ENCODE measurements around the gene GARIN5A.
"Not testable (repeated sequence)": the region's sequence is repeated elsewhere in the genome, so short reads cannot be mapped to it uniquely, and the experiment has no call there.

Gene GARIN5A

GRCh38 chr19:50447053-50447452, 29.6 kb downstream of the GARIN5A start:
- WGBS (ENCODE audit: insufficient coverage), result 100% methylated on average over 2 of the region's 5 CpGs
- H3K27ac ChIP-seq (ENCODE audit: insufficient read depth in 1 of 2, low read depth in 1 of 2, low read length in 2 of 2, poor library complexity in 1 of 2, severe bottlenecking in 2 of 2), result no peak overlapping the region
- ChIA-PET POLR2A (no interaction called here), CTCF (interaction anchor here (1.2 kb wide), 1 partner anchor 31 kb away, joined by 4 read pairs; no protein-coding TSS in a partner anchor)
- H3K27me3 ChIP-seq (replicated peaks in 2 of 5; ENCODE audit: control insufficient read depth in 4 of 5, insufficient read depth in 5 of 5, low read length in 4 of 5), result peaks cover 0 to 9% (median 0%) of the 10 kb centered on the region in 5 experiments
- no peak for DNase-seq
- H3K4me3 ChIP-seq (ENCODE audit: control insufficient read depth in 1 of 7, extremely low read depth in 1 of 7, insufficient read depth in 4 of 7, low read depth in 2 of 7, low read length in 6 of 7), result no peak overlapping the region
- no peaks in the 10 kb centered on the region for H3K9me3 ChIP-seq (ENCODE audit: control extremely low read depth in 1 of 5, control insufficient read depth in 4 of 5, insufficient read depth in 2 of 5, low read depth in 1 of 5, low read length in 4 of 5)
- no peaks in the 10 kb centered on the region for H3K36me3 ChIP-seq (ENCODE audit: control insufficient read depth in 4 of 4, insufficient read depth in 4 of 4, low read length in 3 of 4)
- H3K4me1 ChIP-seq (ENCODE audit: control extremely low read depth in 1 of 4, control insufficient read depth in 4 of 4, insufficient read depth in 4 of 4, low read length in 3 of 4), result no peaks in the 10 kb centered on the region

GRCh38 chr19:50444059-50444458, 32.6 kb downstream of the GARIN5A start:
- no peak for DNase-seq

DNA sequence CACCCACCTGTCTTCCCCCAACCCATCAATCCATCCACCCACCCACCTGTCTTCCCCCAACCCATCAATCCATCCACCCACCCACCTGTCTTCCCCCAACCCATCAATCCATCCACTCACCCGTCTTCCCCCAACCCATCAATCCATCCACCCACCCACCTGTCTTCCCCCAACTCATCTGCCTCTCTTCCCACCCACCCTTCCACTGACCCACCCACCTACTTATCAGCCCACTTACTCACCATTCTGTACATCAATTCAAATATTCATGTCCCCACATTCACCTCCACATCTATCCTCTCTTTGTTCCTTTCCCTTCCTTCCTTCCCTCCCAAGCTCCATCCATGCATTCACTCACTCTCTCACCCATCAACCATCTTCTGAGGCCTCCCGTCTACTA, 37.5 kb downstream of the GARIN5A start:
- POLR2A ChIA-PET; H3K4me3 ChIP-seq (ENCODE audit: control insufficient read depth in 1 of 7, extremely low read depth in 1 of 7, insufficient read depth in 4 of 7, low read depth in 2 of 7, low read length in 6 of 7); H3K9me3 ChIP-seq (ENCODE audit: control extremely low read depth in 1 of 5, control insufficient read depth in 4 of 5, insufficient read depth in 2 of 5, low read depth in 1 of 5, low read length in 4 of 5); H3K27me3 ChIP-seq (replicated peaks in 2 of 5; ENCODE audit: control insufficient read depth in 4 of 5, insufficient read depth in 5 of 5, low read length in 4 of 5); H3K4me1 ChIP-seq (ENCODE audit: control extremely low read depth in 1 of 4, control insufficient read depth in 4 of 4, insufficient read depth in 4 of 4, low read length in 3 of 4); DNase-seq; H3K36me3 ChIP-seq (ENCODE audit: control insufficient read depth in 4 of 4, insufficient read depth in 4 of 4, low read length in 3 of 4); H3K27ac ChIP-seq (ENCODE audit: insufficient read depth in 1 of 2, low read depth in 1 of 2, low read length in 2 of 2, poor library complexity in 1 of 2, severe bottlenecking in 2 of 2); CTCF ChIA-PET: not testable (repeated sequence)
- 88% methylated on average over 1 of the region's 2 CpGs for WGBS (ENCODE audit: insufficient coverage)

More at GRCh38 chr19:50444059-50444458, 32.6 kb downstream of the GARIN5A start:
- ChIA-PET CTCF (no interaction called here), POLR2A (no interaction called here)
- Histone ChIP-seq H3K9me3 (ENCODE audit: control extremely low read depth in 1 of 5, control insufficient read depth in 4 of 5, insufficient read depth in 2 of 5, low read depth in 1 of 5, low read length in 4 of 5) (no peaks in the 10 kb centered on the region), H3K4me3 (ENCODE audit: control insufficient read depth in 1 of 7, extremely low read depth in 1 of 7, insufficient read depth in 4 of 7, low read depth in 2 of 7, low read length in 6 of 7) (no peak overlapping the region), H3K36me3 (ENCODE audit: control insufficient read depth in 4 of 4, insufficient read depth in 4 of 4, low read length in 3 of 4) (no peaks in the 10 kb centered on the region), H3K27me3 (replicated peaks in 2 of 5; ENCODE audit: control insufficient read depth in 4 of 5, insufficient read depth in 5 of 5, low read length in 4 of 5) (no peaks in the 10 kb centered on the region), H3K4me1 (ENCODE audit: control extremely low read depth in 1 of 4, control insufficient read depth in 4 of 4, insufficient read depth in 4 of 4, low read length in 3 of 4) (no peaks in the 10 kb centered on the region), H3K27ac (ENCODE audit: insufficient read depth in 1 of 2, low read depth in 1 of 2, low read length in 2 of 2, poor library complexity in 1 of 2, severe bottlenecking in 2 of 2) (no peak overlapping the region)
- 82% methylated on average over 1 of the region's 1 CpG for WGBS (ENCODE audit: insufficient coverage)

DNA sequence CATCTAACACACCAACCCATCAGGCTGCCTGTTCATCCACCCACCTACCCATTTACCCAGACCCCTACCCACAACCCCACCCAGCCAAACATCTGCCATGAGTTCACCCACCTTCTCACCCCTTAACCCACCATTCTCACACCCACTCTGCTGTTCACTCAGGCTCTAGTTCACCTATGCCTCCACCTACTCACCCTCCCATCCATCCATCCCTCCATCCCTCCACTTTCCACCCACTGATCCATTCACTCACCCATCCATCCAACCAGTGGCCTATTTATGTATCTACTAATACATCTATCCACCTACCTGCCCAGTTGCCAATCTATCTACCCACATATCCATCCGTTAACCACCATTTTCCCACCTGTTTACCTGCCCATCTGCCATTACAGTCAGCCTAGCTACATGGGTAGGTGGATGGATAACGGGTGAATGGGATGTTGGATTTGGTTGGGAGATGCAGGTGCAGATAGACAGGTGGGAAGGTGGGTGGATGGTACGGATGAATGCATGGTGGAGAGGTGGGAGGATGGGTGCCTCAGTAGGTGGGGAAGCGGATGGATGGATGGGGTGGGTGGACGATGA, 38.7 kb downstream of the GARIN5A start:
- H3K9me3 ChIP-seq (ENCODE audit: control extremely low read depth in 1 of 5, control insufficient read depth in 4 of 5, insufficient read depth in 2 of 5, low read depth in 1 of 5, low read length in 4 of 5), result no peaks in the 10 kb centered on the region
- peaks cover 0 to 5% (median 0%) of the 10 kb centered on the region in 5 experiments for H3K27me3 ChIP-seq (replicated peaks in 2 of 5; ENCODE audit: control insufficient read depth in 4 of 5, insufficient read depth in 5 of 5, low read length in 4 of 5)
- WGBS (ENCODE audit: insufficient coverage), result 96% methylated on average over 4 of the region's 5 CpGs
- no peaks in the 10 kb centered on the region for H3K36me3 ChIP-seq (ENCODE audit: control insufficient read depth in 4 of 4, insufficient read depth in 4 of 4, low read length in 3 of 4)
- H3K4me1 ChIP-seq (ENCODE audit: control extremely low read depth in 1 of 4, control insufficient read depth in 4 of 4, insufficient read depth in 4 of 4, low read length in 3 of 4), result peaks cover 0 to 5% (median under 1%) of the 10 kb centered on the region in 4 experiments
- POLR2A ChIA-PET, result no interaction called here
- DNase-seq, result no peak
- H3K4me3 ChIP-seq (ENCODE audit: control insufficient read depth in 1 of 7, extremely low read depth in 1 of 7, insufficient read depth in 4 of 7, low read depth in 2 of 7, low read length in 6 of 7), result no peak overlapping the region
- H3K27ac ChIP-seq (ENCODE audit: insufficient read depth in 1 of 2, low read depth in 1 of 2, low read length in 2 of 2, poor library complexity in 1 of 2, severe bottlenecking in 2 of 2), result no peak overlapping the region
- CTCF ChIA-PET, result no interaction called here

DNA sequence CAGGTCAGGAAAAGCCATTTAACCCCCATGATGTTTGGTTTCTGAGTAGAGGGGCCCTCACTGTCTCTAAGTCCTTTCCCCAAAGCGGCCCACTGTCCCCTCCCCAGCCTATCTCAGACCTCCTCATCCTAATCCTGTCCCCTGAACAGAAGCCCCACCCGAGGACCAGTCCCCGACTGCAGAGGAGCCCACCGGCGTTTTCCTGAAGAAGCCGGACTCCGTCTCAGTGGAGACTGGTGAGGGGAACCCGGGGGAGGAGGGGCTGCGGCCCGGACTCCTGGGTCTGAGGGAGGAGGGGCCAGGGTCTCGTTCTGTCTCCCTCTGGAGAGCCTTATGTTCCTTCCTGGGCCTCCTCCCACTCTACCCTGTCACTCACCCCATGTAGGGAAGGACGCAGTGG, 41.0 kb downstream of the GARIN5A start:
- no peak for DNase-seq
- ChIA-PET CTCF (no interaction called here), POLR2A (no interaction called here)
- WGBS (ENCODE audit: insufficient coverage), result 100% methylated on average over 2 of the region's 12 CpGs
- Histone ChIP-seq H3K9me3 (ENCODE audit: control extremely low read depth in 1 of 5, control insufficient read depth in 4 of 5, insufficient read depth in 2 of 5, low read depth in 1 of 5, low read length in 4 of 5) (no peaks in the 10 kb centered on the region), H3K4me3 (ENCODE audit: control insufficient read depth in 1 of 7, extremely low read depth in 1 of 7, insufficient read depth in 4 of 7, low read depth in 2 of 7, low read length in 6 of 7) (no peak overlapping the region), H3K4me1 (ENCODE audit: control extremely low read depth in 1 of 4, control insufficient read depth in 4 of 4, insufficient read depth in 4 of 4, low read length in 3 of 4) (peaks cover 0 to 21% (median 18%) of the 10 kb centered on the region in 4 experiments), H3K27ac (ENCODE audit: insufficient read depth in 1 of 2, low read depth in 1 of 2, low read length in 2 of 2, poor library complexity in 1 of 2, severe bottlenecking in 2 of 2) (no peak overlapping the region), H3K27me3 (replicated peaks in 2 of 5; ENCODE audit: control insufficient read depth in 4 of 5, insufficient read depth in 5 of 5, low read length in 4 of 5) (peaks cover 0 to 5% (median 0%) of the 10 kb centered on the region in 5 experiments), H3K36me3 (ENCODE audit: control insufficient read depth in 4 of 4, insufficient read depth in 4 of 4, low read length in 3 of 4) (no peaks in the 10 kb centered on the region)

GRCh38 chr19:50435221-50435620, 41.4 kb downstream of the GARIN5A start:
- Histone ChIP-seq H3K27ac (ENCODE audit: insufficient read depth in 1 of 2, low read depth in 1 of 2, low read length in 2 of 2, poor library complexity in 1 of 2, severe bottlenecking in 2 of 2) (no peak overlapping the region), H3K27me3 (replicated peaks in 2 of 5; ENCODE audit: control insufficient read depth in 4 of 5, insufficient read depth in 5 of 5, low read length in 4 of 5) (peaks cover 0 to 5% (median 0%) of the 10 kb centered on the region in 5 experiments)
- POLR2A ChIA-PET, result no interaction called here

DNA sequence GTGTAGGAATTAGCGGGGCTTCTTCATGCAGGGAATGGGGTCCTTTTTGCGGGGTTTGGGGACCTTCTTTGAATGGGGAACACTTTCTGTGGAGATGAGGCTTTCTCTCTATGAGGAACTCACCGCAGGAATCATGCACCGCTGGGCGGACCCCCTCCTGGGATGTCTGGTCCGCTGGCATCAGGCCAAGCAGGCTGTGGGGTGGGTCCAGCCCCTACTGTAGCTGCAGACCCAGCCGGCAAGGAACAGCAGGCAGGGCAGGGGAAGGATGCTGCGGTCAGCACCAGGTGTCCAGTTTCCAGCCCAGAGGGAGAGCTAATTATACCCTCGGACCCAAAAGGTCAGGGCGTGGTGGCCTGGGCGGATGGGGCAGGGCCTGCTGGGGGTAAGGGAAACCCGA, 42.1 kb downstream of the GARIN5A start:
- no peak overlapping the region for H3K27ac ChIP-seq (ENCODE audit: insufficient read depth in 1 of 2, low read depth in 1 of 2, low read length in 2 of 2, poor library complexity in 1 of 2, severe bottlenecking in 2 of 2)

More at GRCh38 chr19:50435221-50435620, 41.4 kb downstream of the GARIN5A start:
- Histone ChIP-seq H3K36me3 (ENCODE audit: control insufficient read depth in 4 of 4, insufficient read depth in 4 of 4, low read length in 3 of 4) (no peaks in the 10 kb centered on the region), H3K4me1 (ENCODE audit: control extremely low read depth in 1 of 4, control insufficient read depth in 4 of 4, insufficient read depth in 4 of 4, low read length in 3 of 4) (peaks cover 0 to 22% (median 19%) of the 10 kb centered on the region in 4 experiments), H3K4me3 (ENCODE audit: control insufficient read depth in 1 of 7, extremely low read depth in 1 of 7, insufficient read depth in 4 of 7, low read depth in 2 of 7, low read length in 6 of 7) (no peak overlapping the region), H3K9me3 (ENCODE audit: control extremely low read depth in 1 of 5, control insufficient read depth in 4 of 5, insufficient read depth in 2 of 5, low read depth in 1 of 5, low read length in 4 of 5) (no peaks in the 10 kb centered on the region)
- DNase-seq, result no peak
- CTCF ChIA-PET, result interaction anchor here (1.6 kb wide), 1 partner anchor 25 kb away, joined by 4 read pairs; no protein-coding TSS in a partner anchor
- 94% methylated on average over 13 of the region's 17 CpGs for WGBS (ENCODE audit: insufficient coverage)

More for the DNA sequence above, 42.1 kb downstream of the GARIN5A start:
- Histone ChIP-seq H3K4me1 (ENCODE audit: control extremely low read depth in 1 of 4, control insufficient read depth in 4 of 4, insufficient read depth in 4 of 4, low read length in 3 of 4) (peaks cover 0 to 22% (median 19%) of the 10 kb centered on the region in 4 experiments), H3K27me3 (replicated peaks in 2 of 5; ENCODE audit: control insufficient read depth in 4 of 5, insufficient read depth in 5 of 5, low read length in 4 of 5) (peaks cover 0 to 5% (median 0%) of the 10 kb centered on the region in 5 experiments), H3K36me3 (ENCODE audit: control insufficient read depth in 4 of 4, insufficient read depth in 4 of 4, low read length in 3 of 4) (no peaks in the 10 kb centered on the region), H3K4me3 (ENCODE audit: control insufficient read depth in 1 of 7, extremely low read depth in 1 of 7, insufficient read depth in 4 of 7, low read depth in 2 of 7, low read length in 6 of 7) (no peak overlapping the region), H3K9me3 (ENCODE audit: control extremely low read depth in 1 of 5, control insufficient read depth in 4 of 5, insufficient read depth in 2 of 5, low read depth in 1 of 5, low read length in 4 of 5) (no peaks in the 10 kb centered on the region)
- POLR2A ChIA-PET, result no interaction called here
- CTCF ChIA-PET, result interaction anchor here (1.6 kb wide), 1 partner anchor 26 kb away, joined by 4 read pairs; no protein-coding TSS in a partner anchor
- no peak for DNase-seq
- 74% methylated on average over 11 of the region's 12 CpGs for WGBS (ENCODE audit: insufficient coverage)
